ELF-1 (cell line): ENCODE measurements around the gene CRISPLD2.
A peak's percentile ranks its signal among the peaks of the same experiment; 100 is the strongest.

Experiments used
- DNase-seq: peaks from one replicate; pipeline ENCODE4 v3.0.0-alpha.2; 2016; ENCODE audit warnings: low read depth, low spot score

The CRISPLD2 gene

GRCh38 chr16:84819644-84820304 is at the start of gene CRISPLD2:
Gene CRISPLD2 (plus strand): TSS chr16:84819985. CDS start chr16:84838496, 18,511 bp downstream.
- peak; percentile 95 for DNase-seq

- DNase-seq: no peak
These were observed 46.5 kb upstream of the CRISPLD2 start for GRCh38 chr16:84773312-84773711.

DNA sequence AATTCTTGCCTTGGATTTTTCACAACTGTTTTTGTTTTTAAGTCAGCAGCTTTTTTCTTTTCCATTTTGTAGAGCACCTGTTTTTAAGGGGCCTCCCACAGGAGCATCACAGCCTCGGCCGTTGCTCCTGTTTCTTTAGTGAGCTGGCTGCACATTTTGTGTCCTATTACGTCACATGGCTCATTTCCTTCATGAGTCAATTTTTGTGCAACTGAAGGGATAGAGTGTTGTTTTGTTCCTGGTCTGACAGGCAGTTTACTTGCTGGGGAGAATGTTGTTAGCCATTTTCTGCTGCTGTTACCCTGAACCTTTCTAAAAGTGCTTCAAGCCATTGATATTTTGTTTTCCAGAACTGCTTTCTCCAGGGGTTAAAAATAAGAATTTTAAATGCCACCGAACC is 45.0 kb upstream of the CRISPLD2 start:
- DNase-seq: no peak

DNA sequence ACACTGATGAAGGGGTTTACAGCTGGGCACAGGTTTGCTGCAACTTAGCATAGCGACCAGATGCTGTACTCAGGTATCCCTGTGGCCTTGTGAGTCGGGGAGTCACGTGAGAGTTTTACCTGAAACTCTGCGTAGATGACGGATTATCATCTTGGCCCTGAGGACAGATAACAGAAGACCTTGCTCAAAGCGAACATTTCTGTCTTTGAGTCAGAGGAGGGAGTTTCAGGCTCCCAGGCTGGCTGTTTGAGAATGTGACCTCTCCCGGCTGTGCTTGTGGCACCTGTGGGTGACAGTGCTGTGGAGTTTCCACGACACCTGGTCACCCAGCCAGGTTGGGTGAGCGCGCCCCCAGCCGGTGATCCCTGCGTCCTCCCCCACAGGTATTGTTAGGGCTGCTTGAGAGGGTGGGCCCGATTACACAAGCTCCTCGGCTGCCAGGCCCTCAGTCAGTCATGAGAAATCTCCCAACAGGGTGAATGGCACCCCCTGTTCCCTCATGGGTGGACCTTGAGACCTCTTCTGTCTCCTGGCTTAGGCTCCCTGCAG is 44.4 kb upstream of the CRISPLD2 start:
- DNase-seq: no peak

DNA sequence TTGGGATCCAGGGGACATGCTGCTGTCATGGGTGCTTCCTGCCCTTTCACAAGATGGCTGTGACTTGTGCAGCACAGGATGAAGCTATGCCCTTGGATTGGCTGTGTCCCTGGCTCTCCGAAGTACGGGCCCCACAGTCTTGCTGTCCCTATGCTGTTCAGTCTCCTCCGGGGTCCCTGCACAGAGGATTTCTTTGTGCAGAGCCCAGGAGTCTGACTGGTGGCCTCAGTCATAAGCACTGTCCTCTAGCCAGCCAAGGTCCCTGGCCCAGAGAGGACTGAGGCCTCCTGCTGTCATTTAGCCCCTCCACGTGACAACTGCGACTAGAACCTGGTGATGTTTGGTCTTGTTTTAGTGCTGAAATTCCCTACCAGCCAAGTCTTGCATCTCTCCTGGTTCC is 42.4 kb upstream of the CRISPLD2 start:
- no peak for DNase-seq

DNA sequence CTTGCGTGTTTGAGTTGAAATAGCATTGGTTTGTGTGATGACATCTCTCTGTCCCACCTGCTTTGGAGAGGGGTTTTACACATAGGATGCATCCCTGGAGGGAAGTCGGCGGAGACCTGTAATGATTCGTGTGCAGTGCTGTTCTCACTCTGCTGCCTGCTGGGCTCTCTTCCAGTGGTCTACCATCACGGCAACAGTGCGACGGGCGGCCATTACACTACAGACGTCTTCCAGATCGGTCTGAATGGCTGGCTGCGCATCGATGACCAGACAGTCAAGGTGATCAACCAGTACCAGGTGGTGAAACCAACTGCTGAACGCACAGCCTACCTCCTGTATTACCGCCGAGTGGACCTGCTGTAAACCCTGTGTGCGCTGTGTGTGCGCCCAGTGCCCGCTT is 41.1 kb upstream of the CRISPLD2 start:
- DNase-seq: no peak

- no peak for DNase-seq
These were observed 39.7 kb upstream of the CRISPLD2 start for GRCh38 chr16:84780063-84780462.

- peak; percentile 14 for DNase-seq
These were observed 39.0 kb upstream of the CRISPLD2 start for GRCh38 chr16:84780544-84781376.

GRCh38 chr16:84782846-84783245 is 36.9 kb upstream of the CRISPLD2 start:
- no peak for DNase-seq

GRCh38 chr16:84785843-84786581 is 33.8 kb upstream of the CRISPLD2 start:
- DNase-seq: no peak

GRCh38 chr16:84786605-84787262 is 33.1 kb upstream of the CRISPLD2 start:
- DNase-seq: no peak

- DNase-seq: no peak
These were observed 32.5 kb upstream of the CRISPLD2 start for GRCh38 chr16:84787263-84787622.

- no peak for DNase-seq
These were observed 30.8 kb upstream of the CRISPLD2 start for GRCh38 chr16:84788920-84789391.

- DNase-seq: no peak
These were observed 30.4 kb upstream of the CRISPLD2 start for GRCh38 chr16:84789431-84789830.

- DNase-seq: no peak
These were observed 29.5 kb upstream of the CRISPLD2 start for GRCh38 chr16:84790301-84790700.

GRCh38 chr16:84791088-84791487 is 28.7 kb upstream of the CRISPLD2 start:
- DNase-seq: no peak

DNA sequence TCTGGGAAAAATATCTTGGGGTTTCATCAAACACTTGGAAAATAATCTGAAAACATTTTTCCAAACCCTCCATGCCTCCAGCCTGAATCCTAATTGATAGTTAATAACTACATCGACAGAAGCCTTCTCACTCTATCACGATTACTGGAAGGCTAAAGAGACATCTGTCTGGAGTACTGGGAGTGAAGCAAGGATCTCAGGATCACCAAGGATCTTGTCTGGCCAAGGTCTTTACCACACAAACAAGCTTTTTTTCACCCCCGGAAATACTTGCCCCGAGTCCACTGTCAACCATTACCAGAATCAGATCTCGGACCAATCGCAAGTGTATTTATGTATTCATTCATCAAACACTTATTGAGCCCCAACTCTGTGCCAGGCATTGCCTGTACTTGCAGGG is 28.3 kb upstream of the CRISPLD2 start:
- no peak for DNase-seq

- no peak for DNase-seq
These were observed 25.6 kb upstream of the CRISPLD2 start for GRCh38 chr16:84794186-84794585.

- no peak for DNase-seq
These were observed 25.2 kb upstream of the CRISPLD2 start for GRCh38 chr16:84794626-84795025.

- DNase-seq: peak; percentile 18
These were observed 24.3 kb upstream of the CRISPLD2 start for GRCh38 chr16:84795329-84796053.
